HG03432 (cell line): ENCODE results near the gene UBN2.

ENCODE experiments used
- ATAC-seq: cut with Tn5 transposase; IDR thresholded peaks from one replicate; pipeline ENCODE4 v1.9.1; 2021; ENCODE audit warnings: mild to moderate bottlenecking, moderate library complexity; ENCODE audit not compliant: unreplicated experiment

The UBN2 gene

DNA sequence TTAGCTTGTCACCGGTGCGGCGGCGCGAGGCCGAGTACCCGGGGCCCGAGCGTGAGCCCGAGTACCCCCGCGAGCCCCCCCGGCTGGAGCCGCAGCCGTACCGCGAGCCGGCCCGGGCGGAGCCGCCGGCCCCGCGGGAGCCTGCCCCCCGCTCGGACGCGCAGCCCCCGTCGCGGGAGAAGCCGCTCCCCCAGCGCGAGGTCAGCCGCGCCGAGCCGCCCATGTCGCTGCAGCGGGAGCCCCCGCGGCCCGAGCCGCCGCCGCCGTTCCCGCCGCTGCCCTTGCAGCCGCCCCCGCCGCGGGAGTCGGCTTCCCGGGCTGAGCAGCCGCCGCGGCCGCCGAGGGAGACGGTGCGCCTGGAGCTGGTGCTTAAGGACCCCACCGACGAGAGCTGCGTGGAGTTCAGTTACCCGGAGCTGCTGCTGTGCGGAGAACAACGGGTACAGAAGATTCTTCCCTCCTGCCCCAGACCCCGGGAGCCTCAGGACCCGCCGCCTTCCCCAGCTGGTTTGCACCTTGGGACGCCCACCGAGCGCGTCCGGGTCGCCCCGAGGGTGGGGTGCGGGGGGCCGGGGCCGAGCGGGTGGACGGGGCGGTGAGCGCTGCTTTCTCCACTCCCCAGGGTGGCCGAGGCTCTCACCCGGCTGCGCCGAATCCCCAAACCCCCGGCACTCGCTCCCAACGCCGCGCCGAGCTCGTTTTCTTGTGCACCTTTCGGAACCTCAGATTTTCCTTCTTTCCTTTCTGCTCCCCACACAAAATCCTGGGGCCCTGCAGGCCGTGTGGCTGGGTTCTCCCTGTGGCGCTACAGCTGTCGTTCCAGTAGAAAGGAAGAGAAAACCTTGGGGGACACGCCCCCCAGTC is 708 bp downstream of the UBN2 start:
- peak; percentile 37 for ATAC-seq

DNA sequence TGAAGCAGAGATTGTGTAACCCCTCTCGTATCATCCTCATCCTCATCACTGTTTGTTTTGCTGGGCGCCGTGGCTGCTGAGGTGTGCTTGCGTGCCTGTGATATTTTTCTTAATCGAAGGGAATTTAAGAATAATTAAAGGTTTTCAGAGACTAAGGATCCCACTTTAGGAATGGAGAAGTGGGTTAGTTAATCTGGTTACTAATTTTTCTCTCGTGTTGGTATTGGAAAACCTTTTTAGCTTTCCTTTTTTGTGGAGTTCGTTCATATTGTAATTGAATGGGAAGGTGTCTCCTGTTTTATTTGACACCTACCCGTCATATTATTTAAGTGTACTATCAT is 1.3 kb downstream of the UBN2 start:
- peak; percentile 1 for ATAC-seq

DNA sequence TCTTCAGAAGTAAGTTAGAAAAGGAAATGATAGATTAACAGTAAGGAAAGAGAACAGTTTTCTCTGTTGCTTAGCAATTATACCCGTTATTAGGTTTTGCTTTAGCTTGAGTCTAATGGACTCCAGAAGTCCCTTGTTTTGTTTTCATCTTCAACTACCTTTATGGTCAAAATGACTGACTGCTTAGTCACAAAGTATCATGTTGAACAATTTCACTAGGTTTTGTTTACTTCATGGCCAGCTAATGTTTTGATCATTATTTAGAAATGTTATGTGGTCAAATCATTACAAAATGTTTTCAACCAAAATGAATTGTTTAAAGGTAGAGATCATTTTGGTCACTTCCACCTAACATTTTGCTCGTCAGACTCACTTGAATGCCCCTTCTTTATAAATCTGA is 1.9 kb downstream of the UBN2 start:
- no peak for ATAC-seq

DNA sequence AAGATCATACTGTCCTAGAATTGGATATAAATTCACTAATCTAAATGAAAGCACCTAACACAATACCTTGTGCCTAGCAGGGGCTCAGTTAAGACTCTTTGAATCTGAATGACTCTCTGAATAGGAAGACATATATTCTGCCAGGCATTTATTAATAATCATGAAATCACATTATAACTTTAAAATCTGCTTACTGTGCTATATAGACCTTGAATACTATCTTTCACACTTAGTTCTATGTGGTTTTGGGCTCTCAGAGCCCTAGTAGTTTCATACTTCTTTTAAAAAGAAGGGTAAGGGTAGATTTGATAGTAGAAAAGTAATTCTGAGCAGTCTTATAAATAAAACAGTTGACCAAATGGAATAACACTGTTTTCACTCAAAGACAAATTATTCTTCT is 10.2 kb downstream of the UBN2 start:
- no peak for ATAC-seq

DNA sequence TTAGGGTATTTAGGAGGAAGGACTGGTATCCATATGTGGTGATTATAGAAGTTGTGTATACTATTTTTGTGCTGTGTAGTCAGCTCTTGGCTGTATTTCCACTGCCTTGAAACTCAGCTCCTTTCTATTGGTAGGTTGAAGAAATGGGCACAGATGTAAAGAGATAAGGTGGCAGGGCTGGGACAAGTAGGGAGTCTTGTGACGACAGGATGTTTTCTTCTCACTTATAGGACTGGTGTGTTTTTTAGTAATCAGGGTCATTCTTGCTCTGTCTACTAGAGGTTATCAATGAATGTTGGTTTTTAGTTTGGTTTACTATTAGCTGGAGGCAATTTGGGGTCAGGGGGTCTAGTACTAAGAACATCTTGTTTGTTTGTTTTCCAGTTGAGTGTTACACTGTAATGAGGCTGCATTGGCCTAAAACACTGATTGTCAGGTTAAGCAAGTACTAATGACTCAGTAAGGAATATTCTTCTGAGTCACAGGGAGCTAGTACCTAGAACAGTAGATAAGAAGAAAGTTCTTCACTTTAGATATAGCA is 11.8 kb downstream of the UBN2 start:
- no peak for ATAC-seq

DNA sequence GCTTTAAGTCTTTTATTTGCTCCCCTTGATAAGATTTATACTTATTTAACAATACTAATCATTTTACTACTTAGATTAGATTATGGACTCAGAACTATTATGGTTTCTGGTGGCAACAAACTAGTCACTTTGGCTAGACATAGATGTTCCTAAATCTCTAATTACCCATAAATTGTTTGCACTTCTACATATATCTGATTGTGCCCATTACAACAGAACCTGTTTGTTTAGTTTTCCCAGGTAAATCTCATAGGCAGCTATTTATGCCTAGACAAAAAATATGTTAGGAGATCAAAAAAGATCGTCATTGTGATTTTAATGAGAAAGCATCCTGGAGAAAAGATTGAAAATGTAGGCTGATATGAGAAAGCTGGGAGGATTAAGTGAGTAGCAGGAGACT is 14.4 kb downstream of the UBN2 start:
- ATAC-seq = no peak

DNA sequence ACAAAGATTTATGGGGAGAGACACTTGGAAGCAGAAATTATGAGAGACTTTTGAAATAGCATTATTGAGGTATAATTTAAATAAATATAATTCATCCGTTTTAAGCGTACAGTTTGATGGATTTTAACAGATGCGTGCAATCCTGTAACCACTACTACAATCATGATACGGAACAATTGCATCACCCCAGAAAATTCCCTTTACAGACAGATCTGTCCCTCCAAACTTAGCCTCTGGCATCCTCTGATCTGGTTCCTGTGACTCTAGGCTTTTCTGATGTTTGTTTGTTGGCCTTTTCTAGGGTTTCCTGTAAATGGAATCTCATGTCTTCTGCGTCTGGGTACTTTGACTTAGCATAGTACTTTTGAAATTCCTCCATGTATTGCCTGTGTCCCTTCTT is 15.5 kb downstream of the UBN2 start:
- no peak for ATAC-seq

DNA sequence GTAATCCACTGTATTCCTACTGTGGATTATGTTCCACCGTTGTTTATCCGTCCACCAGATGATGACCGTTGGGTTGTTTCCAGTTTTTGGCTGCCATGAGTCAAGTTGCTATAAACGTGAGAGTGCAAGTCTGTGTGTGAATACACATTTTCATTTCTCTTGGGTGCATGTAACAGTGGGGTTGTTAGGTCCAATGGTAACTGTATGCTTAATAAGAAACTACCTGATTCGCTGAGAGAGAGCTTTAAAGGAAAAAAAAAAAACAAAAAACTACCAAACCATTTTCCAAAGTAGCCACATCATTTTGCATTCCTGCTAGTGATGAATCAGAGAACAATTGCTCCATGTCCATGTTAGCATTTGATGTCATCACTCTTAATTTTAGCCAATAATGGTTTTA is 15.9 kb downstream of the UBN2 start:
- no peak for ATAC-seq

DNA sequence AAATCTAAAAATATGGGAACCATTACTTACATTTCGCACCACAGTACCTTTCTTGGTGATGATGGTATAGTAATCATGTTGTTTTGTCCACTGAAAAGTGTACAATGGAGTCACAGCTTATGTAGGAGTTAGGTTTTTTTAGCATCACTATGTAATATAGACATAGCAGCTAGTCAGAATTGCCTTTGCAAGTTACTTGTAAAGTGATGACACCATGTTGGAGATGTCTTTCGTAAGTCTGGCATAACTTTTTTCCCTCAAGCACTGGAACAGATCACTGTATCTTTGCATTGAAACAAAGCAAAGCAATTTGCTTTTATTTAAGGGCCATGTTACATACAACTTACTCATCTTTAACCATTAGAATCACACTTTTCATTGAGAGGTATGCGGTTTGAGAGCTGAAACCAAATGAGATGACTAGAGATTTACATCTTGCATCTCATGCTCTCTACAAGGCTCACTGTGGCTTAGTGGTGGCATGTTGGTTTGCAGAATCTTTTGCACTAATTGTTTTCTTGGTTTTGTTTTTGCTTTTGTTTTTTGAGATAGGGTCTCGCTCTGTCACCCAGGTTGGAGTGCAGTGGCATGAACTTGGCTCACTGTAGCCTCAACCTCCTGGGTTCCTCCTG is 18.3 kb downstream of the UBN2 start:
- ATAC-seq = no peak

DNA sequence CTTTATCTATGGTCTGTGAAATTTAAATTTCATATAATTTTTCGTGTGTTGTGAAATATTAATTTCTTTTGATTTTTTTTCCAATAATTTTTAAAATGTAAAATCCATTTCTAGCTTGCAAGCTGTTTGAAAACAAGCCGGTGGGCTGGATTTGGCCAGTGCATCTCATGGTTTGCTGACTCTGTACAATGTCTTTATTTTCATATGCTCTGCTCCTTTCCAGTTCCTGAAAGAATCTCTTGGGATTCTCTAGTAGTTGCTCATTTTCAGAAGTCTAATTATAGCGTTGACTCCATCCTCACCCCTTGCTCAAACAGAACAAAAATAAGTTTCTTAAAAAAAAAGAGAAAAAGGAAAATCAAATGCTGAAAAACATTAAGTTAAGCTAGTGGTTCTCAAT is 21.4 kb downstream of the UBN2 start:
- no peak for ATAC-seq

DNA sequence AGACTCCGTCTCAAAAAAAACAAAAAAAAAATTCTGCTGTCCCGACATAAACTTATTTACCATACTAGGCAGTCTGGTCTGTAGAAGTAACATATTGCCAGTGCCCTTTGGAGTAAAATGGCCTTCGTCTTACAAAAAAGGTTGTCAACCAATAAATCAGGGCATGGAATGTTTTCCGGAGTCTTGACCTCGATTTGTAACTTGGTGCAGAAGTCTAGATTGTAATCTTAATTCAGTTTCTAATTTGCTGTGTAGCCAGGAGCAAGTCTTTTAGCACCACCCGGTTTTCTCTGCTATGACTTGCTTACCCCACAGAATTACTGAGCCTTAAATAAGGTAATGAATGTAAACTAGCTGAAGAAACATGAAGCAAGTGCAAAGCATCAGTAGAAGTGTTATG is 23.2 kb downstream of the UBN2 start:
- no peak for ATAC-seq

DNA sequence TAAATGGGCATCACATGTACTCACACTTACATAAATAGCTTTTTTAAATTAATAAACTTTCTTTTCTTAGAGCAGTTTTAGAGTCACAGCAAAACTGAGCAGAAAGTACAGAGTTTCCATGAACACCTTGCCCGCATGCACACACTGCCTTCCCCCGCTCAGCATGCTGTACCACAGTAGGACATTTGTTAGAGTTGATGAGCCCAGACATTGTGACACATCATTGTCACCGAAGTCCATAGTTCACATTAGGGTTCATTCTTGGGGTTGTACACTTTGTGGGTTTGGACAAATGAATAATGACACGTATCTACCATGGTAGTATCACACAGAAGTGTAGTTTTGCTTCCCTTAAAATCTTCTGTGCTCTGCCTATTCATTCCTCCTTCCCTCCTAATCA is 23.7 kb downstream of the UBN2 start:
- no peak for ATAC-seq

DNA sequence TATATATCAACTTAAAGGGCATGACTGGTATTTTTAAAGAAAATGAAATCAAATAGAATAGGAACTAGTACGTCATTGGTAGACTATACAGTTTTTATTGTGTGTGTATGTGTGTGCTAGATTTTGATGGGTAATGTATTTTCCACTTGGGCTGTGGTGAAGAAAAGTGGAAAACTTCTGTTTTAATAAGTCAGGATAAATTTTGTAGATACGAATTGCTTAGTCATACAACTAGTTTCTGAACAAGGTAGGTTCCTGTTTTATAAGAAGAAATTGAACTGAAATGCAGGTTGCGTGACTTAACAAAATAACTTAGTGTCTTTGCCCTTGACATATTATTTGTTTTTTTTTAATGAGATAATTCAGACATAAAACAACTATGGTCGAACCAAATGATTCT is 24.3 kb downstream of the UBN2 start:
- no peak for ATAC-seq

DNA sequence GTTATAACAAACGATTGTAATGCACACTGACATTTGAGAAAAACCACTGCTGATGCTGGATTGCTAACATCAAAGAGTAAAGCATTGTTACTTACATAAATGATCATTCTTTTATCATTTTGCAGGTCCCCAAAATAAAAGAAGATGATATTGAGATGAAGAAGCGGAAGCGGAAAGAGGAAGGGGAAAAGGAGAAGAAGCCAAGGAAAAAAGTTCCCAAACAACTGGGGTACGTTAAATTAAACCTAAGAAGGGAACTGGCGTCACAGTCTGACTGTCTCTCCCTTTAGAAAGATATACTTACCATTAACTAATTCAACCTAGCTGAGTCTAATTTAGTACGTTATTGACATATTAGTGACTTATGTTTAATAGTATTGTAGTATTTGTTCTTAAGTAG is 28.1 kb downstream of the UBN2 start:
- ATAC-seq = no peak

DNA sequence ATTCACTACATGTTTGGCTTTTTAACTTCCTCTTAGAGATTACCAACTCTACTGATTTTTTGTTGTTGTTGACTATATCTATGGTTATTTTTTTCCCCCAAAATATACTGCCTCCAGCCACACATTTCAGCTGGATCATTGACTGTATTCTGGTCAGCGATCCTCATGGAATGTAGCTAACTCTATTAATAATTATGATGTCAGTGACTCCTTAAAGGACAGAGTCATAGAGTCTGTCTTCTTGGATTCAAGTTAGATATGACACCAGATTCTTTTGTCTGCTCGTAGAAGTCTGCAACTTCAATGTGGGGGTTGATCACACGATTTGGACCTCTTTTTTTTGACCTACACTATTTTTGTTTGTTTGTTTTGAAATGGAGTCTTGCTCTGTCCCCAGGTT is 33.2 kb downstream of the UBN2 start:
- ATAC-seq = no peak

DNA sequence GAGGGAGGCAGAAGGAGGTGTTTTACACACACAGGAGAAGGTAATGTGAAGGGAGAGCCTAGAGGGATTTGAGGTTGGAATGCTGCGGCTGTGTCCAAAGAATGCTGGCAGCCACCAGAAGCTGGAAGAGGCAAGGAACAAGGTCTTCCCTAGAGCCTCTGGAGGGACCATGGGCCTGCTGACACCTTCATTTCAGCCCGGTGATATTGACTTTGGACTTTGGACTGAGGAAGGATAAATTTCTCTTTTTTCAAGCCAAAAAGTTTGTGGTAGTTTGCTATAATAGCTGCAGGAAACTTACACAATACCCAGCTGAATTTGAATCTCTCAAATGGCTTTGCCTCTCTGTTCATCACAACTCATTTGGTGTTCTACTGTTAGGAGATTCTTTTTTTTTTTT is 34.6 kb downstream of the UBN2 start:
- no peak for ATAC-seq

DNA sequence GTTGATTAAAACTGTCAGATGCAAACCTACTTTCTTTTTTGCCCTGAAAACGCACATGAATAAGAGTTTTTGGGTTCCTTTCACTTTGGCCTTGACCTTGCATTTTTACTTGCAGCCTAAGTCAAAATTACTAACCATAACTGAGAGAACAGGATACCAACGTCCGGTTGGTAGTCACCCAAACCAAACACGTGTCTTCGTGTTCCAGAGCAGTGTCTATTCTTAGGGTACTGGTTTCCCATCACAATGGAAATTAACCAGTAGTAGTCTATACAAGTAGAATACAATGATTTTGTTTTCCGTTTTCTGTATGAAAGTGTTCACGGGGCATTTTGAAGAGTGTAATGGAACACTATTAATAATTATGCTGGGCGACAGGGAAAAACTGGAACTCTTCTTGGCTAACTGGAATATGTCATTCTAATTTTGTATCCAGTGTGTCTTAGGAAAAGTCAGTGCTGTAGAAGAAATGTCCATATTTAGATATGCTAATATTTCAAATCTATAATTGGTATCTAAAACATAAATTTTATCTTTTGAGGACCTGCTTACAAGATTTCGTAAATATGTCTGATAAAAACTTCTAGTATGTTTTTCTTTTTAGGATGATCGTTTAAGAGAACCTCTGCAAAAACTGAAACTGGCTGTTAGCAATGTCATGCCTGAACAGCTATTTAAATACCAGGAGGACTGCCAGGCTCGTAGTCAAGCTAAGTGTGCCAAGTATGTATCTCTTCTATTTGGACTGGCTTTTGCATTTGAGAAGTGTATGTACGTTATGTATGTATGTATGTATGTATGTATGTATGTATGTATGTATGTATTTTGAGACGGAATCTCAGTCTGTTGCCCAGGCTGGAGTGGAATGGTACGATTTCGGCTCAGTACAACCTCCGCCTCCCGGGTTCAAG is 40.9 kb downstream of the UBN2 start:
- ATAC-seq = no peak

DNA sequence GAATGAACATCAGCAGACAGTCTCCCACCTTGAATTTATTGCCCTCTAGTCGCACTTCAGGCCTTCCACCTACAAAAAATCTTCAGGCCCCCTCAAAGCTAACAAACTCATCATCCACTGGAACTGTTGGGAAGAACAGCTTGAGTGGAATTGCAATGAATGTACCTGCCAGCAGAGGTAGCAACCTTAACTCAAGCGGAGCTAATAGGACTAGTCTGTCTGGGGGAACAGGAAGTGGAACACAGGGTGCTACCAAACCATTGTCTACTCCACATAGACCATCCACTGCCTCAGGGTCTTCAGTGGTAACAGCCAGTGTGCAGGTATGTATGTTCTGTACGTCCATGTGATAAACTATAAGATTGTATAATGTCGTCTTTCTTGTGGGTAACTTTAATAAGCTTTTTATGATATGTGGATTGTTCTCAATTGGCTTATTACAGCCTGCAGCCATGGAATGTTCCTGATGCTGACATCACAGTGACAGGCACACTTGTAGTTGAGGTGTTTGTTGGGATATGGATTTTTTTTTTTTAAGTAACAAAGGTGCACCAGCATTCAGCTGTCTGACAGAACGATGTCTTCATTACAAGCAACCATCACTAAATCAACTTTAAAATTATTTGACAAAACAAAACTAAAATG is 53.3 kb downstream of the UBN2 start:
- no peak for ATAC-seq

DNA sequence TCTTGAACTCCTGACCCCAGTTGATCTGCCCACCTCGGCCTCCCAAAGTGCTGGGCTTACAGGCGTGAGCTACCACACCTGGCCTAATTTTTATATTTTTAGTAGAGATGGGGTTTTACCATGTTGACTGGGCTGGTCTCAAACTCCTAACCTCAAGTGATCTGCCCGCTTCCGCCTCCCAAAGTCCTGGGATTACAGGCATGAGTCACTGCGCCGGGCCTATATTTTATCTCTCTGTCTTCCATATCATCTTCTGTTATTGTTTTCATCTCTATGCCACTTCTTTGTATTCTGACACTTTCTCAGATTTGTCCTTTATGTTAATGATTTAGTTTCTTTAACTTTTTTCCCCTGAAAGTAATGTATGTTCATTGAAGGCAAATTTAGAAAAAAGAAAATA is 55.1 kb downstream of the UBN2 start:
- ATAC-seq = no peak

DNA sequence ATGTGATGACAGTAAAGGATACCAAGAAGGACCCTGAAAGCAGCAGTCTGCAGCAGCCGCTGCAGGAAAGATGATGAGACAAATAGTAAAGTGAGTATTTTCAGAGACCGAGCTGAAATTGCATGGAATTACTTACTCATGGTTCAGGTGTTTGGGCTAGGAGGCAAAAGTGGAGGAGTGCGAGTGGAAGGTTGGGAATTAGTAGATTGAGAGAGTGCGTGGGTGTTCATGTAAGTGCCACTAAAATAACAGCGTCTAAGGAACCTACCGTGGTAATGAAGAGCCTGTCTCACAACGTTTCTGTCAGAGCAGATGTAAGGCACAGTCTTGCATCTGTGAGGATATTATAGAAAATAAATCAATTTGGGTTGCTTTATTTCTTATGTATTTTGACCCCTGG is 61.8 kb downstream of the UBN2 start:
- ATAC-seq = no peak

DNA sequence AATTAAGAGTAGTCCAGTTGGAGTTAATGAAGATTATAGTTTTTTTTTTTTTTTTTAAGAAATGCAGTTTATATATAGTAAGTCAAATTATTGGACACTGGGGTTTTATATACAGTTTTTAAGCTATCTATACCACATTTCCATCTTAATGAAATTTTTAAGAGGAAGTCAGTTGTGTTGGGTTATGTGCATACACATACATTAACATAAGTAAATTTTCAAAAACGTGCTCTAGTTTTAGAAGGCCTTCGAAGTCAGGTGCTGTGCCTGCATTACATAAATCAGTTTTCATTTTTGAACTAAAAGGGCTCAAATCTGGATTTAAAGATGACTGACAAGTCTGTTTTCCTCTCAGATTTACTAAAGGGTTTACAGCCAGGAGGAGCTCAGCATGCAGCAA is 62.5 kb downstream of the UBN2 start:
- no peak for ATAC-seq
